ENCODE data around the gene ALG3. TPM values are rescaled to one million over a fixed set of nuclear protein-coding genes. Genes with fewer than 3 reads are reported as not detected.

Gene ALG3
- total RNA-seq, 1 experiment from 2014 or later = 110 TPM

- DNase-seq (ENCODE audit: low spot score) = no peak
These were observed 52.2 kb downstream of the ALG3 start for GRCh38 chr3:184196536-184196935.

- DNase-seq (ENCODE audit: low spot score) = no peak
These were observed 54.7 kb downstream of the ALG3 start for GRCh38 chr3:184193991-184194539.

- no peak for DNase-seq (ENCODE audit: low spot score)
These were observed 55.9 kb downstream of the ALG3 start for GRCh38 chr3:184192889-184193288.

Other genes with a start within 250 kb of the ALG3 start
- 8.3 and 10.6 TPM in 2 replicates for gene ABCC5, start 231.1 kb downstream of the ALG3 start, total RNA-seq (2014; rRNA removed; shearing (Covaris generic))
- not detected in 2 replicates for gene HTR3D, start 217.2 kb downstream of the ALG3 start, total RNA-seq (2014; rRNA removed; shearing (Covaris generic))
- not detected in 2 replicates for gene HTR3C, start 195.9 kb downstream of the ALG3 start, total RNA-seq (2014; rRNA removed; shearing (Covaris generic))
- not detected in 2 replicates for gene HTR3E, start 151.9 kb downstream of the ALG3 start, total RNA-seq (2014; rRNA removed; shearing (Covaris generic))
- gene EIF2B5, start 113.6 kb downstream of the ALG3 start, total RNA-seq (2014; rRNA removed; shearing (Covaris generic)) = 60.7 and 70.1 TPM in 2 replicates
- gene DVL3, start 93.6 kb downstream of the ALG3 start, total RNA-seq (2014; rRNA removed; shearing (Covaris generic)) = 15.8 and 17.6 TPM in 2 replicates
- gene AP2M1, start 74.1 kb downstream of the ALG3 start, total RNA-seq (2014; rRNA removed; shearing (Covaris generic)) = 766 and 810 TPM in 2 replicates
- 18.5 and 36.8 TPM in 2 replicates for gene ABCF3, start 62.8 kb downstream of the ALG3 start, total RNA-seq (2014; rRNA removed; shearing (Covaris generic))
- gene VWA5B2, start 19.4 kb downstream of the ALG3 start, total RNA-seq (2014; rRNA removed; shearing (Covaris generic)) = not detected in 2 replicates
- gene EEF1AKMT4, start 710 bp upstream of the ALG3 start, total RNA-seq (2014; rRNA removed; shearing (Covaris generic)) = 19.5 and 21.6 TPM in 2 replicates
- gene CAMK2N2, start 12.6 kb upstream of the ALG3 start, total RNA-seq (2014; rRNA removed; shearing (Covaris generic)) = 0.47 and 1.6 TPM in 2 replicates
- gene ECE2, start 27.1 kb upstream of the ALG3 start, total RNA-seq (2014; rRNA removed; shearing (Covaris generic)) = not detected in 2 replicates
- 691 and 864 TPM in 2 replicates for gene PSMD2, start 50.3 kb upstream of the ALG3 start, total RNA-seq (2014; rRNA removed; shearing (Covaris generic))
- gene EIF4G1, start 65.6 kb upstream of the ALG3 start, total RNA-seq (2014; rRNA removed; shearing (Covaris generic)) = 216 and 235 TPM in 2 replicates
- gene FAM131A, start 88.6 kb upstream of the ALG3 start, total RNA-seq (2014; rRNA removed; shearing (Covaris generic)) = 18.4 and 22.2 TPM in 2 replicates
- gene CLCN2, start 112.6 kb upstream of the ALG3 start, total RNA-seq (2014; rRNA removed; shearing (Covaris generic)) = 3.3 and 4.7 TPM in 2 replicates
- 250 and 279 TPM in 2 replicates for gene POLR2H, start 112.7 kb upstream of the ALG3 start, total RNA-seq (2014; rRNA removed; shearing (Covaris generic))
- 0.43 and 0.74 TPM in 2 replicates for gene THPO, start 129.2 kb upstream of the ALG3 start, total RNA-seq (2014; rRNA removed; shearing (Covaris generic))
- 1.3 and 3.6 TPM in 2 replicates for gene CHRD, start 131.1 kb upstream of the ALG3 start, total RNA-seq (2014; rRNA removed; shearing (Covaris generic))